SK-N-SH treated with all-trans-retinoic acid at 6 μM for 48 hours (cell line): ENCODE data around the gene TRIM8.

Experiments
- ATAC-seq: fragments of 200-7000 bp; cut with Tn5 transposase; 3 replicates; pipeline ENCODE4 v1.9.1; 2020; ENCODE audit warnings: mild to moderate bottlenecking, moderate library complexity
- ARNTL ChIP-seq: fragments of 450-650 bp; formaldehyde crosslinking; IDR thresholded peaks from 2 replicates; pipeline ENCODE4 v1.5.0; 2020; ENCODE audit warnings: low read depth, mild to moderate bottlenecking, moderate library complexity, borderline replicate concordance
- BACH2 ChIP-seq: fragments of 250-450 bp; sonication (Bioruptor Pico); IDR thresholded peaks from 2 replicates; pipeline ENCODE4 v1.9.0; 2021; ENCODE audit warnings: mild to moderate bottlenecking, borderline replicate concordance
- CSDC2 ChIP-seq: fragments of 250-450 bp; sonication (Bioruptor Pico); IDR thresholded peaks from 2 replicates; pipeline ENCODE4 v1.5.0; 2020; ENCODE audit warnings: mild to moderate bottlenecking, moderate library complexity
- ESRRG ChIP-seq: fragments of 250-450 bp; sonication (Bioruptor Pico); IDR thresholded peaks from 2 replicates; pipeline ENCODE4 v1.6.1; 2021; ENCODE audit warnings: mild to moderate bottlenecking
- GLIS3 ChIP-seq: fragments of 250-450 bp; sonication (Bioruptor Pico); IDR thresholded peaks from 2 replicates; pipeline ENCODE4 v1.5.0; 2020; ENCODE audit warnings: mild to moderate bottlenecking, moderate library complexity
- ISL1 ChIP-seq: fragments of 250-450 bp; sonication (Bioruptor Pico); IDR thresholded peaks from 2 replicates; pipeline ENCODE4 v2.1.2; 2022; ENCODE audit warnings: mild to moderate bottlenecking, moderate library complexity
- OSR1 ChIP-seq: fragments of 250-450 bp; sonication (Bioruptor Pico); IDR thresholded peaks from 2 replicates; pipeline ENCODE4 v1.8.0; 2022; ENCODE audit warnings: moderate library complexity, mild to moderate bottlenecking, inconsistent platforms
- PPARA ChIP-seq: fragments of 250-450 bp; sonication (Bioruptor Pico); IDR thresholded peaks from 2 replicates; pipeline ENCODE4 v1.5.0; 2020; ENCODE audit warnings: mild to moderate bottlenecking, borderline replicate concordance
- RARB ChIP-seq: fragments of 250-450 bp; sonication (Bioruptor Pico); IDR thresholded peaks from 2 replicates; pipeline ENCODE4 v1.8.0; 2021; ENCODE audit warnings: mild to moderate bottlenecking, moderate library complexity
- SNAI2 ChIP-seq: fragments of 250-450 bp; sonication (Bioruptor Pico); IDR thresholded peaks from 2 replicates; pipeline ENCODE4 v1.5.0; 2020; ENCODE audit warnings: mild to moderate bottlenecking, moderate library complexity
- TCF4 ChIP-seq: fragments of 250-450 bp; sonication (Bioruptor Pico); IDR thresholded peaks from 2 replicates; pipeline ENCODE4 v1.8.0; 2021; ENCODE audit warnings: mild to moderate bottlenecking, moderate library complexity, borderline replicate concordance
- TOX ChIP-seq: fragments of 250-450 bp; sonication (Bioruptor Pico); IDR thresholded peaks from 2 replicates; pipeline ENCODE4 v1.8.0; 2021; ENCODE audit warnings: mild to moderate bottlenecking, moderate library complexity, borderline replicate concordance
- ZC3H10 ChIP-seq: fragments of 250-450 bp; sonication (Bioruptor Pico); IDR thresholded peaks from 2 replicates; pipeline ENCODE4 v1.5.1; 2021; ENCODE audit warnings: mild to moderate bottlenecking, moderate library complexity
- ZFP3 ChIP-seq: fragments of 250-450 bp; sonication (Bioruptor Pico); IDR thresholded peaks from 2 replicates; pipeline ENCODE4 v1.5.0; 2020; ENCODE audit warnings: mild to moderate bottlenecking, moderate library complexity
- ZFP30 ChIP-seq: fragments of 450-650 bp; formaldehyde crosslinking; IDR thresholded peaks from 2 replicates; pipeline ENCODE4 v1.5.0; 2022; ENCODE audit warnings: mild to moderate bottlenecking, moderate library complexity
- ZNF565 ChIP-seq: fragments of 450-650 bp; formaldehyde crosslinking; conservative IDR thresholded peaks from 2 replicates; pipeline ENCODE4 v1.5.0; 2020; ENCODE audit warnings: low read depth, mild to moderate bottlenecking, moderate library complexity
- ZNF70 ChIP-seq: fragments of 450-650 bp; formaldehyde crosslinking; IDR thresholded peaks from 2 replicates; pipeline ENCODE4 v1.5.0; 2020; ENCODE audit warnings: mild to moderate bottlenecking, moderate library complexity
- ZNF8 ChIP-seq: fragments of 450-650 bp; formaldehyde crosslinking; IDR thresholded peaks from 2 replicates; pipeline ENCODE4 v1.5.0; 2020; ENCODE audit warnings: mild to moderate bottlenecking, moderate library complexity
- TF ChIP-seq, protein P1 (sequence below): fragments of 250-450 bp; sonication (Bioruptor Pico); IDR thresholded peaks from 2 replicates; pipeline ENCODE4 v1.5.1; 2020; ENCODE audit warnings: low read depth, mild to moderate bottlenecking, moderate library complexity
- TF ChIP-seq, protein P2 (sequence below): fragments of 250-450 bp; sonication (Bioruptor Pico); IDR thresholded peaks from 2 replicates; pipeline ENCODE4 v1.8.0; 2021; ENCODE audit warnings: low read depth, mild to moderate bottlenecking, moderate library complexity, borderline replicate concordance
- TF ChIP-seq, protein P3 (sequence below): fragments of 250-450 bp; sonication (Bioruptor Pico); IDR thresholded peaks from 2 replicates; pipeline ENCODE4 v1.5.1; 2021; ENCODE audit warnings: mild to moderate bottlenecking, moderate library complexity
- TF ChIP-seq, protein P4 (sequence below): fragments of 250-450 bp; sonication (Bioruptor Pico); IDR thresholded peaks from 2 replicates; pipeline ENCODE4 v1.8.0; 2020; ENCODE audit warnings: mild to moderate bottlenecking, moderate library complexity, borderline replicate concordance
- TF ChIP-seq, protein P5 (sequence below): fragments of 250-450 bp; sonication (Bioruptor Pico); IDR thresholded peaks from 2 replicates; pipeline ENCODE4 v1.5.0; 2020; ENCODE audit warnings: mild to moderate bottlenecking, moderate library complexity

The TRIM8 gene

DNA sequence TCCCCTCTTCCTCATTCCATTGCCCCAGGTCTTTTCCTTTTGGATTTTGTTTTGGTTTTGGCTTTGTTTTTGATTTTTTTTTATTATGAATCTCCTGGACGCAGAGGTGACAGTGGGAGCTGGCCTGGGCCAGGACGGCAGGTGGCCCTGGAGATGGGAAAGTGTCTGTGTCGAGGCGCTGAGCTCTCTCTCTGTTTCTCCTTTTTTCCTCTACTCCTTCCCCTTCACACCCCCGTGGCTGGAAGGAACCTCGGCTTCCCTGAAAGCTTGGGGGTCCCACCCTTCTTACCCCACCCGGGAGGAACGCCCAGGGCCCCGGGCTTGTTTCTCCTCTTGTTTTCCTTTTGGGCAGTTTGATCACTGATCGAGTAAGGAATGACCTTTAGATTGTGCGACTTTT is 13.2 kb downstream of the TRIM8 start:
- ATAC-seq: no peak
- no peak for TF ChIP-seq ZC3H10 (CRISPR knock-in tag)
- no peak for TF ChIP-seq BACH2 (CRISPR knock-in tag)
- no peak for TF ChIP-seq RARB (CRISPR knock-in tag)
- no peak for TF ChIP-seq ESRRG
- TF ChIP-seq TOX (CRISPR knock-in tag): no peak
- TF ChIP-seq TCF4: no peak
- no peak for TF ChIP-seq ZNF8 (CRISPR knock-in tag)
- no peak for TF ChIP-seq ZFP30 (CRISPR knock-in tag)
- no peak for TF ChIP-seq PPARA (CRISPR knock-in tag)
- TF ChIP-seq ISL1 (CRISPR knock-in tag): no peak
- TF ChIP-seq GLIS3: no peak

DNA sequence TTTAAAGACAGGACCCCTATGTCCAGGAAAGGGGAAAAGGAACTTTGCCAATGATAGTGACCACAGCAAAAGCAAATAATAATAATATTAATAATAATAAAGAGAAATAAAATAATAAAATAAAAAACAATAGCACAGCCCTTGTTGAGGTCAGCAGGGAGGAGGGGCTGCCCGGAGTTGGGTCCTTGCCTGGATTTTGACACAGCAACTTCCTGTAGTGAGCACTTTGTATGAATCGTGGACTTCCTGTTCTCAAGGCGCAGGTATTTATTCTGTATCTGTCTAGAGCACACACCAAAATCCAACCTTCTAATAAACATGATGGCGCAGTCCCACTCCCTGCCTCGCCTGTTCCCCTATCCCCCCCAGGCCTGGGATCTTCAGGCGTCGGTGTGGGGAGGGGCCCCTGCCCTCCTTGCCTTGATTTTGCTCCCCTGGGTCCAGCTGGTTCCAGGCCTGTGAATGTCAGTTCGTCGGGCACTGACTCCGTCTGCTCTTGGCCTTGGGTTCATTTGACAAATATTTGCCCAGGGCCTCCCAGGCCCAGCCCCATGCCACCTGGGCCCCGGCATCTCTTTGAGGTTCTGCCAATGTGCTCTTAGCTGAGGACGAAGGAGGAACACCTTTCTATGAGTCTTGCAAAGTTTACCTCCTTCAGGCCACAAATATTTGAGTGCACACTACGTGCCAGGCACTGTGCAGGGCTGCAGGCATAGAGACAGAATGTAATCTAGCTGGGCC is 13.9 kb downstream of the TRIM8 start:
- no peak for ATAC-seq

DNA sequence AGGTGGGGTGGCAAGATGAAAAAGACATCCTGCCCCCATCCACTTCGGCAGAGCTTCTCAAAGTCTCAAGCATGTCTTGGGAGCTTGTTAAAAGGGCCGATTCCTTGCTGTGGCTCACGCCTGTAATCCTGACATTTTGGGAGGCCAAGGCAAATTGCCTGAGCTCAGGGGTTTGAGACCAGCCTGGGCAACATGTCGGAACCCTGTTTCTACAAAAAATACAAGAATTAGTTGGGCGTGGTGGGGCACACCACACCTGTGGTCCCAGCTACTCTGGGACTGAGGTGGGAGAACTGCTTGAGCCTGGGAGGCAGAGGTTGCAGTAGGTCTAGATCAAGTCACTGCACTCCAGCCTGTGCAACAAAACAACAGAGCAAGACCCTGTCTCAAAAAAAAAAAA is 14.5 kb downstream of the TRIM8 start:
- ATAC-seq: no peak
- TF ChIP-seq ARNTL (no peak), BACH2 (CRISPR knock-in tag) (no peak), GLIS3 (no peak), ZFP3 (CRISPR knock-in tag) (no peak), RARB (CRISPR knock-in tag) (no peak), OSR1 (CRISPR knock-in tag) (no peak), TOX (CRISPR knock-in tag) (no peak), PPARA (CRISPR knock-in tag) (no peak)
- TF ChIP-seq, protein P1, sequence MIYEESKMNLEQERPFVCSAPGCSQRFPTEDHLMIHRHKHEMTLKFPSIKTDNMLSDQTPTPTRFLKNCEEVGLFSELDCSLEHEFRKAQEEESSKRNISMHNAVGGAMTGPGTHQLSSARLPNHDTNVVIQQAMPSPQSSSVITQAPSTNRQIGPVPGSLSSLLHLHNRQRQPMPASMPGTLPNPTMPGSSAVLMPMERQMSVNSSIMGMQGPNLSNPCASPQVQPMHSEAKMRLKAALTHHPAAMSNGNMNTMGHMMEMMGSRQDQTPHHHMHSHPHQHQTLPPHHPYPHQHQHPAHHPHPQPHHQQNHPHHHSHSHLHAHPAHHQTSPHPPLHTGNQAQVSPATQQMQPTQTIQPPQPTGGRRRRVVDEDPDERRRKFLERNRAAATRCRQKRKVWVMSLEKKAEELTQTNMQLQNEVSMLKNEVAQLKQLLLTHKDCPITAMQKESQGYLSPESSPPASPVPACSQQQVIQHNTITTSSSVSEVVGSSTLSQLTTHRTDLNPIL (CRISPR knock-in tag): no peak
- TF ChIP-seq, protein P2, sequence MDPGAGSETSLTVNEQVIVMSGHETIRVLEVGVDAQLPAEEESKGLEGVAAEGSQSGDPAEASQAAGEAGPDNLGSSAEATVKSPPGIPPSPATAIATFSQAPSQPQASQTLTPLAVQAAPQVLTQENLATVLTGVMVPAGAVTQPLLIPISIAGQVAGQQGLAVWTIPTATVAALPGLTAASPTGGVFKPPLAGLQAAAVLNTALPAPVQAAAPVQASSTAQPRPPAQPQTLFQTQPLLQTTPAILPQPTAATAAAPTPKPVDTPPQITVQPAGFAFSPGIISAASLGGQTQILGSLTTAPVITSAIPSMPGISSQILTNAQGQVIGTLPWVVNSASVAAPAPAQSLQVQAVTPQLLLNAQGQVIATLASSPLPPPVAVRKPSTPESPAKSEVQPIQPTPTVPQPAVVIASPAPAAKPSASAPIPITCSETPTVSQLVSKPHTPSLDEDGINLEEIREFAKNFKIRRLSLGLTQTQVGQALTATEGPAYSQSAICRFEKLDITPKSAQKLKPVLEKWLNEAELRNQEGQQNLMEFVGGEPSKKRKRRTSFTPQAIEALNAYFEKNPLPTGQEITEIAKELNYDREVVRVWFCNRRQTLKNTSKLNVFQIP (CRISPR knock-in tag): no peak

More for the DNA sequence above, 13.9 kb downstream of the TRIM8 start:
- TF ChIP-seq CSDC2 (CRISPR knock-in tag): no peak
- TF ChIP-seq GLIS3: no peak
- TF ChIP-seq, protein P3, sequence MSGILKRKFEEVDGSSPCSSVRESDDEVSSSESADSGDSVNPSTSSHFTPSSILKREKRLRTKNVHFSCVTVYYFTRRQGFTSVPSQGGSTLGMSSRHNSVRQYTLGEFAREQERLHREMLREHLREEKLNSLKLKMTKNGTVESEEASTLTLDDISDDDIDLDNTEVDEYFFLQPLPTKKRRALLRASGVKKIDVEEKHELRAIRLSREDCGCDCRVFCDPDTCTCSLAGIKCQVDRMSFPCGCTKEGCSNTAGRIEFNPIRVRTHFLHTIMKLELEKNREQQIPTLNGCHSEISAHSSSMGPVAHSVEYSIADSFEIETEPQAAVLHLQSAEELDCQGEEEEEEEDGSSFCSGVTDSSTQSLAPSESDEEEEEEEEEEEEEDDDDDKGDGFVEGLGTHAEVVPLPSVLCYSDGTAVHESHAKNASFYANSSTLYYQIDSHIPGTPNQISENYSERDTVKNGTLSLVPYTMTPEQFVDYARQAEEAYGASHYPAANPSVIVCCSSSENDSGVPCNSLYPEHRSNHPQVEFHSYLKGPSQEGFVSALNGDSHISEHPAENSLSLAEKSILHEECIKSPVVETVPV (CRISPR knock-in tag): no peak

DNA sequence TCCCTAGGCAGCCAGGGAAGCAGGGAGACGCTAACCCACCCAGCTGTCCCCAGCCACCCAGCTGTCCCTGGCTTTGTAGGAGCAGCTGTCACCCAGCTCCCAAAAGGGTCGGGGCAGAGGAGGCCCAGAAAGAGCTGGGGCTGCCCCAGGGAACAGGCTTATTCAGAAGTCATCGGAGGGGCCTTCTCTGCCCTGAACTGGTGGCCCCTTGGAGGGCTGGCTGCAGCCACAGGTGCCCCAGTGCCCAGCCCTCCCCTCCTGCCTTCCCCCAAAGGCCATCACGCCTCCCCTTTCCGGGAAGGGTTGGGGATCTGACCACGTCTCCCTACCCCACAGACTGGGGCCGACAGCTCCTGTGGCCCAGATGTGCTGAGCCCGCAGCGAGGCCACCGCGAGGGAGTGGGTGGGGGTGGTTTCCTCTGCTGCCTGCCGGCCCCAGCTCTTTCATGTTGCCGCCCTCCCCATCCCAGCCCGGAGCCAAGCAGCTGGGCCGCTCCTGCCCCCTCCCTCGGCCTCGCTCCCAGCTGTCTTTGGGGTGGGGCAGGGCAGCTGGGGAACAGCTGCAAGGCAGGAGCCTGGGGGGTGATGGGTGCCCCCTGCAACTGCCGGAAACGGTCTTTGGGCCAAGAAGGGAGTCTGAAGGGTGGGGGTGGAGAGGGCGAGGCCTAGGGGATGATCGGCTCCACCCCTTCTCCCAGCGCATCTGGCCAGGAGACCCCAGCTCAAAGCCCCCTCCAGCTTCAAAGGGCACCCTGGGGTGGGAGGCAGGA is 16.8 kb downstream of the TRIM8 start:
- TF ChIP-seq ZFP3 (CRISPR knock-in tag) (no peak), ZFP30 (CRISPR knock-in tag) (no peak), ZNF70 (CRISPR knock-in tag) (no peak), GLIS3 (no peak), ZNF565 (CRISPR knock-in tag) (no peak), SNAI2 (CRISPR knock-in tag) (no peak), PPARA (CRISPR knock-in tag) (no peak), ISL1 (CRISPR knock-in tag) (no peak)
- TF ChIP-seq, protein P3 (CRISPR knock-in tag): no peak
- TF ChIP-seq, protein P4, sequence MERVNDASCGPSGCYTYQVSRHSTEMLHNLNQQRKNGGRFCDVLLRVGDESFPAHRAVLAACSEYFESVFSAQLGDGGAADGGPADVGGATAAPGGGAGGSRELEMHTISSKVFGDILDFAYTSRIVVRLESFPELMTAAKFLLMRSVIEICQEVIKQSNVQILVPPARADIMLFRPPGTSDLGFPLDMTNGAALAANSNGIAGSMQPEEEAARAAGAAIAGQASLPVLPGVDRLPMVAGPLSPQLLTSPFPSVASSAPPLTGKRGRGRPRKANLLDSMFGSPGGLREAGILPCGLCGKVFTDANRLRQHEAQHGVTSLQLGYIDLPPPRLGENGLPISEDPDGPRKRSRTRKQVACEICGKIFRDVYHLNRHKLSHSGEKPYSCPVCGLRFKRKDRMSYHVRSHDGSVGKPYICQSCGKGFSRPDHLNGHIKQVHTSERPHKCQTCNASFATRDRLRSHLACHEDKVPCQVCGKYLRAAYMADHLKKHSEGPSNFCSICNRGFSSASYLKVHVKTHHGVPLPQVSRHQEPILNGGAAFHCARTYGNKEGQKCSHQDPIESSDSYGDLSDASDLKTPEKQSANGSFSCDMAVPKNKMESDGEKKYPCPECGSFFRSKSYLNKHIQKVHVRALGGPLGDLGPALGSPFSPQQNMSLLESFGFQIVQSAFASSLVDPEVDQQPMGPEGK (CRISPR knock-in tag): no peak
- TF ChIP-seq, protein P1 (CRISPR knock-in tag): no peak
- TF ChIP-seq, protein P5, sequence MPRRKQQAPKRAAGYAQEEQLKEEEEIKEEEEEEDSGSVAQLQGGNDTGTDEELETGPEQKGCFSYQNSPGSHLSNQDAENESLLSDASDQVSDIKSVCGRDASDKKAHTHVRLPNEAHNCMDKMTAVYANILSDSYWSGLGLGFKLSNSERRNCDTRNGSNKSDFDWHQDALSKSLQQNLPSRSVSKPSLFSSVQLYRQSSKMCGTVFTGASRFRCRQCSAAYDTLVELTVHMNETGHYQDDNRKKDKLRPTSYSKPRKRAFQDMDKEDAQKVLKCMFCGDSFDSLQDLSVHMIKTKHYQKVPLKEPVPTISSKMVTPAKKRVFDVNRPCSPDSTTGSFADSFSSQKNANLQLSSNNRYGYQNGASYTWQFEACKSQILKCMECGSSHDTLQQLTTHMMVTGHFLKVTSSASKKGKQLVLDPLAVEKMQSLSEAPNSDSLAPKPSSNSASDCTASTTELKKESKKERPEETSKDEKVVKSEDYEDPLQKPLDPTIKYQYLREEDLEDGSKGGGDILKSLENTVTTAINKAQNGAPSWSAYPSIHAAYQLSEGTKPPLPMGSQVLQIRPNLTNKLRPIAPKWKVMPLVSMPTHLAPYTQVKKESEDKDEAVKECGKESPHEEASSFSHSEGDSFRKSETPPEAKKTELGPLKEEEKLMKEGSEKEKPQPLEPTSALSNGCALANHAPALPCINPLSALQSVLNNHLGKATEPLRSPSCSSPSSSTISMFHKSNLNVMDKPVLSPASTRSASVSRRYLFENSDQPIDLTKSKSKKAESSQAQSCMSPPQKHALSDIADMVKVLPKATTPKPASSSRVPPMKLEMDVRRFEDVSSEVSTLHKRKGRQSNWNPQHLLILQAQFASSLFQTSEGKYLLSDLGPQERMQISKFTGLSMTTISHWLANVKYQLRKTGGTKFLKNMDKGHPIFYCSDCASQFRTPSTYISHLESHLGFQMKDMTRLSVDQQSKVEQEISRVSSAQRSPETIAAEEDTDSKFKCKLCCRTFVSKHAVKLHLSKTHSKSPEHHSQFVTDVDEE (CRISPR knock-in tag): no peak

More for the DNA sequence above, 16.8 kb downstream of the TRIM8 start:
- ATAC-seq: peak; percentile 53
